Measurements from ENCODE around the gene FANCC.

FANCC gene

GRCh38 chr9:95060234-95060633, 257.3 kb downstream of the FANCC start:
- WGBS, 2 donors (ENCODE audit: extremely low coverage in 2 of 2, insufficient read length in 2 of 2, insufficient replicate concordance in 1 of 2), result no CpG with 5 or more reads among the region's 5 CpGs
- Histone ChIP-seq H3K36me3 (replicated peaks in 1 of 2; ENCODE audit: control insufficient read depth in 2 of 2, insufficient read depth in 2 of 2, low read length in 2 of 2) (peaks cover 3 to 40% of the 10 kb centered on the region in 2 donors), H3K4me1 (ENCODE audit: control insufficient read depth in 2 of 2, insufficient read depth in 1 of 2, low read depth in 1 of 2, low read length in 2 of 2) (peaks cover 14 to 21% of the 10 kb centered on the region in 2 donors), H3K27ac (replicated peaks; ENCODE audit: low read length) (no peak overlapping the region), H3K9me3 (replicated peaks in 1 of 2; ENCODE audit: control insufficient read depth in 2 of 2, insufficient read depth in 1 of 2, low read depth in 1 of 2, low read length in 2 of 2) (no peaks in the 10 kb centered on the region), H3K9ac (ENCODE audit: low read depth, low read length, poor library complexity) (no peak overlapping the region), H3K27me3 (ENCODE audit: control insufficient read depth in 3 of 3, insufficient read depth in 3 of 3, low read depth in 1 of 3, low read length in 3 of 3) (no peaks in the 10 kb centered on the region), H4K8ac (ENCODE audit: low read depth, low read length) (no peak overlapping the region), H2BK15ac (ENCODE audit: low read length) (no peak overlapping the region), H3K79me1 (ENCODE audit: low read depth, low read length) (peaks cover 2% of the 10 kb centered on the region), H2BK12ac (ENCODE audit: low read length) (no peak overlapping the region), H3K4me3 (ENCODE audit: low read length in 2 of 2) (no peak overlapping the region), H4K91ac (ENCODE audit: low read depth, low read length, poor library complexity) (no peak overlapping the region), H2BK5ac (ENCODE audit: low read length) (no peak overlapping the region), H2AFZ (ENCODE audit: low read length) (no peak overlapping the region), H3K4ac (ENCODE audit: low read length) (no peak overlapping the region), H3K4me2 (ENCODE audit: insufficient read depth, low read length, poor library complexity, severe bottlenecking) (no peak overlapping the region), H3K14ac (ENCODE audit: low read length) (no peak overlapping the region), H3K18ac (ENCODE audit: low read length) (no peak overlapping the region), H3K23ac (ENCODE audit: low read depth, low read length, poor library complexity) (no peak overlapping the region), H2AK5ac (ENCODE audit: low read depth, low read length) (no peak overlapping the region), H2BK120ac (ENCODE audit: low read depth, low read length) (no peak overlapping the region)
- DNase-seq (ENCODE audit: low spot score), result no peak

- Histone ChIP-seq H3K36me3 (replicated peaks in 1 of 2; ENCODE audit: control insufficient read depth in 2 of 2, insufficient read depth in 2 of 2, low read length in 2 of 2) (peaks cover 3 to 34% of the 10 kb centered on the region in 2 donors), H2BK120ac (ENCODE audit: low read depth, low read length) (no peak overlapping the region), H2BK15ac (ENCODE audit: low read length) (no peak overlapping the region), H2BK5ac (ENCODE audit: low read length) (no peak overlapping the region), H3K27me3 (ENCODE audit: control insufficient read depth in 3 of 3, insufficient read depth in 3 of 3, low read depth in 1 of 3, low read length in 3 of 3) (no peaks in the 10 kb centered on the region), H3K14ac (ENCODE audit: low read length) (no peak overlapping the region), H3K18ac (ENCODE audit: low read length) (no peak overlapping the region), H2AK5ac (ENCODE audit: low read depth, low read length) (no peak overlapping the region), H3K4ac (ENCODE audit: low read length) (no peak overlapping the region), H4K8ac (ENCODE audit: low read depth, low read length) (no peak overlapping the region), H2BK12ac (ENCODE audit: low read length) (no peak overlapping the region), H4K91ac (ENCODE audit: low read depth, low read length, poor library complexity) (no peak overlapping the region), H3K9ac (ENCODE audit: low read depth, low read length, poor library complexity) (no peak overlapping the region), H3K23ac (ENCODE audit: low read depth, low read length, poor library complexity) (no peak overlapping the region), H3K27ac (replicated peaks; ENCODE audit: low read length) (no peak overlapping the region), H3K4me2 (ENCODE audit: insufficient read depth, low read length, poor library complexity, severe bottlenecking) (no peak overlapping the region), H3K4me3 (ENCODE audit: low read length in 2 of 2) (no peak overlapping the region), H3K4me1 (ENCODE audit: control insufficient read depth in 2 of 2, insufficient read depth in 1 of 2, low read depth in 1 of 2, low read length in 2 of 2) (peaks cover 14 to 33% of the 10 kb centered on the region in 2 donors), H2AFZ (ENCODE audit: low read length) (no peak overlapping the region), H3K79me1 (ENCODE audit: low read depth, low read length) (peaks cover 2% of the 10 kb centered on the region), H3K9me3 (replicated peaks in 1 of 2; ENCODE audit: control insufficient read depth in 2 of 2, insufficient read depth in 1 of 2, low read depth in 1 of 2, low read length in 2 of 2) (no peaks in the 10 kb centered on the region)
- DNase-seq (ENCODE audit: low spot score), result no peak
- WGBS, 2 donors (ENCODE audit: extremely low coverage in 2 of 2, insufficient read length in 2 of 2, insufficient replicate concordance in 1 of 2), result no CpG with 5 or more reads among the region's 7 CpGs
Measured at GRCh38 chr9:95058795-95059386, 258.6 kb downstream of the FANCC start.

GRCh38 chr9:95058121-95058785, 259.3 kb downstream of the FANCC start:
- H2AK5ac ChIP-seq (ENCODE audit: low read depth, low read length), result no peak overlapping the region
- DNase-seq (ENCODE audit: low spot score), result no peak
- no peak overlapping the region for H3K9ac ChIP-seq (ENCODE audit: low read depth, low read length, poor library complexity)
- peaks cover 14 to 33% of the 10 kb centered on the region in 2 donors for H3K4me1 ChIP-seq (ENCODE audit: control insufficient read depth in 2 of 2, insufficient read depth in 1 of 2, low read depth in 1 of 2, low read length in 2 of 2)
- H3K36me3 ChIP-seq (replicated peaks in 1 of 2; ENCODE audit: control insufficient read depth in 2 of 2, insufficient read depth in 2 of 2, low read length in 2 of 2), result peaks cover 3 to 27% of the 10 kb centered on the region in 2 donors
- H3K4me3 ChIP-seq (ENCODE audit: low read length in 2 of 2), result no peak overlapping the region
- no peak overlapping the region for H4K8ac ChIP-seq (ENCODE audit: low read depth, low read length)
- H3K9me3 ChIP-seq (replicated peaks in 1 of 2; ENCODE audit: control insufficient read depth in 2 of 2, insufficient read depth in 1 of 2, low read depth in 1 of 2, low read length in 2 of 2), result no peaks in the 10 kb centered on the region
- H2BK12ac ChIP-seq (ENCODE audit: low read length), result no peak overlapping the region
- H3K27me3 ChIP-seq (ENCODE audit: control insufficient read depth in 3 of 3, insufficient read depth in 3 of 3, low read depth in 1 of 3, low read length in 3 of 3), result no peaks in the 10 kb centered on the region
- WGBS, 2 donors (ENCODE audit: extremely low coverage in 2 of 2, insufficient read length in 2 of 2, insufficient replicate concordance in 1 of 2), result no CpG with 5 or more reads among the region's 7 CpGs
- no peak overlapping the region for H2AFZ ChIP-seq (ENCODE audit: low read length)
- H3K27ac ChIP-seq (replicated peaks; ENCODE audit: low read length), result no peak overlapping the region
- H2BK120ac ChIP-seq (ENCODE audit: low read depth, low read length), result no peak overlapping the region
- H3K18ac ChIP-seq (ENCODE audit: low read length), result no peak overlapping the region
- H2BK15ac ChIP-seq (ENCODE audit: low read length), result no peak overlapping the region
- H3K14ac ChIP-seq (ENCODE audit: low read length), result no peak overlapping the region
- no peak overlapping the region for H3K23ac ChIP-seq (ENCODE audit: low read depth, low read length, poor library complexity)
- no peak overlapping the region for H4K91ac ChIP-seq (ENCODE audit: low read depth, low read length, poor library complexity)
- H3K4me2 ChIP-seq (ENCODE audit: insufficient read depth, low read length, poor library complexity, severe bottlenecking), result no peak overlapping the region
- H2BK5ac ChIP-seq (ENCODE audit: low read length), result no peak overlapping the region
- no peak overlapping the region for H3K4ac ChIP-seq (ENCODE audit: low read length)
- peaks cover 2% of the 10 kb centered on the region for H3K79me1 ChIP-seq (ENCODE audit: low read depth, low read length)

- H3K27me3 ChIP-seq (ENCODE audit: control insufficient read depth in 3 of 3, insufficient read depth in 3 of 3, low read depth in 1 of 3, low read length in 3 of 3), result no peaks in the 10 kb centered on the region
- H3K4me3 ChIP-seq (ENCODE audit: low read length in 2 of 2), result no peak overlapping the region
- H2BK12ac ChIP-seq (ENCODE audit: low read length), result no peak overlapping the region
- no peak overlapping the region for H2AK5ac ChIP-seq (ENCODE audit: low read depth, low read length)
- H3K14ac ChIP-seq (ENCODE audit: low read length), result no peak overlapping the region
- no peak overlapping the region for H2BK15ac ChIP-seq (ENCODE audit: low read length)
- no peak overlapping the region for H3K18ac ChIP-seq (ENCODE audit: low read length)
- no peak overlapping the region for H2BK5ac ChIP-seq (ENCODE audit: low read length)
- peaks cover 9 to 33% of the 10 kb centered on the region in 2 donors for H3K4me1 ChIP-seq (ENCODE audit: control insufficient read depth in 2 of 2, insufficient read depth in 1 of 2, low read depth in 1 of 2, low read length in 2 of 2)
- H3K27ac ChIP-seq (replicated peaks; ENCODE audit: low read length), result no peak overlapping the region
- H3K9me3 ChIP-seq (replicated peaks in 1 of 2; ENCODE audit: control insufficient read depth in 2 of 2, insufficient read depth in 1 of 2, low read depth in 1 of 2, low read length in 2 of 2), result no peaks in the 10 kb centered on the region
- no peak for DNase-seq (ENCODE audit: low spot score)
- H2BK120ac ChIP-seq (ENCODE audit: low read depth, low read length), result no peak overlapping the region
- peaks cover 2% of the 10 kb centered on the region for H3K79me1 ChIP-seq (ENCODE audit: low read depth, low read length)
- H3K9ac ChIP-seq (ENCODE audit: low read depth, low read length, poor library complexity), result no peak overlapping the region
- no peak overlapping the region for H2AFZ ChIP-seq (ENCODE audit: low read length)
- no peak overlapping the region for H3K4me2 ChIP-seq (ENCODE audit: insufficient read depth, low read length, poor library complexity, severe bottlenecking)
- no peak overlapping the region for H4K8ac ChIP-seq (ENCODE audit: low read depth, low read length)
- H3K36me3 ChIP-seq (replicated peaks in 1 of 2; ENCODE audit: control insufficient read depth in 2 of 2, insufficient read depth in 2 of 2, low read length in 2 of 2), result peaks cover 0 to 16% of the 10 kb centered on the region in 2 donors
- H3K23ac ChIP-seq (ENCODE audit: low read depth, low read length, poor library complexity), result no peak overlapping the region
- no peak overlapping the region for H4K91ac ChIP-seq (ENCODE audit: low read depth, low read length, poor library complexity)
- H3K4ac ChIP-seq (ENCODE audit: low read length), result no peak overlapping the region
- no CpG with 5 or more reads among the region's 10 CpGs for WGBS, 2 donors (ENCODE audit: extremely low coverage in 2 of 2, insufficient read length in 2 of 2, insufficient replicate concordance in 1 of 2)
Measured at GRCh38 chr9:95057101-95057500, 260.4 kb downstream of the FANCC start.
